ENCODE measurements around the gene HTR2A.

Gene HTR2A

DNA sequence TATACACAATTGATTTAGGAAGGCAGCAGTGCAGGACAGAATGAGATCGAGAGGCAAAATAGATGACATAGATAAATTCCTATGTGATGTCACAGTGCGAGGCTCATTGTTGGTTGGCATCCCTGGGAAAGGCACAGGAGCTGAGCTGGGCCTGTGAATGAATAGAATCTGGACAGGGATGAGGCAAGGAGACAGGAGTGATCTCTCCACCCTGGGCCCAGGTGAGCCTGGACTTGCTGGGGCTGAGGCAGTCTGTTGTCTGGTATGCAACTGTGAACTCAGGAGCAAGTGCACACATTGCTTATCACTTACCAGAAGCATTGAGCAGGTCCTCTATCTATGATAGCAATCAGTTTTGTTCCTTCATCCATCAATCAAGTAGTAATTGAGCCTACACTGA, 51.7 kb downstream of the HTR2A start:
- TF ChIP-seq, protein P1, sequence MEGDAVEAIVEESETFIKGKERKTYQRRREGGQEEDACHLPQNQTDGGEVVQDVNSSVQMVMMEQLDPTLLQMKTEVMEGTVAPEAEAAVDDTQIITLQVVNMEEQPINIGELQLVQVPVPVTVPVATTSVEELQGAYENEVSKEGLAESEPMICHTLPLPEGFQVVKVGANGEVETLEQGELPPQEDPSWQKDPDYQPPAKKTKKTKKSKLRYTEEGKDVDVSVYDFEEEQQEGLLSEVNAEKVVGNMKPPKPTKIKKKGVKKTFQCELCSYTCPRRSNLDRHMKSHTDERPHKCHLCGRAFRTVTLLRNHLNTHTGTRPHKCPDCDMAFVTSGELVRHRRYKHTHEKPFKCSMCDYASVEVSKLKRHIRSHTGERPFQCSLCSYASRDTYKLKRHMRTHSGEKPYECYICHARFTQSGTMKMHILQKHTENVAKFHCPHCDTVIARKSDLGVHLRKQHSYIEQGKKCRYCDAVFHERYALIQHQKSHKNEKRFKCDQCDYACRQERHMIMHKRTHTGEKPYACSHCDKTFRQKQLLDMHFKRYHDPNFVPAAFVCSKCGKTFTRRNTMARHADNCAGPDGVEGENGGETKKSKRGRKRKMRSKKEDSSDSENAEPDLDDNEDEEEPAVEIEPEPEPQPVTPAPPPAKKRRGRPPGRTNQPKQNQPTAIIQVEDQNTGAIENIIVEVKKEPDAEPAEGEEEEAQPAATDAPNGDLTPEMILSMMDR (conservative IDR thresholded peaks at IDR 0.05), result no peak
- no peak for TF ChIP-seq ZFX (IDR thresholded peaks at IDR 0.05)
- no peak overlapping the region for H3K27ac ChIP-seq

DNA sequence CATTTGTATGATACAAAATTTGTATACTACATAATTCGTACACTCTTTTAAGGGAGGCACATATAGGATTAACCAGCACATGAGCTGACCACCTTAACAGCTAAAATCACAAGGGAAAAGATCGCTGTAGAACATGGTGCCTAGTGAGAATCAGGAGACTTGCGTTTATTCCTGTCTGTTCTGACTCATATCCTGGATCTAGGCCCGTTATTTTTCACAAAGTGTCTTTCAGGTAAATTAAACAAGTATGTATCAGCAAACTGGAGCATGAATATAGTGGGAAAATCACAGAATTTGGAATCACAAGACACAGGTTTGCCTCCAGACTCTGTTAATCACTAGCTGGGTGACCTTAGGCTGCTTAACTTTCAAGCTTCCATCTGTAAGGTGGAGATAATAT, 52.4 kb downstream of the HTR2A start:
- TF ChIP-seq ZFX (IDR thresholded peaks at IDR 0.05), result no peak
- TF ChIP-seq, protein P1 (conservative IDR thresholded peaks at IDR 0.05), result no peak
- H3K27ac ChIP-seq, result no peak overlapping the region

DNA sequence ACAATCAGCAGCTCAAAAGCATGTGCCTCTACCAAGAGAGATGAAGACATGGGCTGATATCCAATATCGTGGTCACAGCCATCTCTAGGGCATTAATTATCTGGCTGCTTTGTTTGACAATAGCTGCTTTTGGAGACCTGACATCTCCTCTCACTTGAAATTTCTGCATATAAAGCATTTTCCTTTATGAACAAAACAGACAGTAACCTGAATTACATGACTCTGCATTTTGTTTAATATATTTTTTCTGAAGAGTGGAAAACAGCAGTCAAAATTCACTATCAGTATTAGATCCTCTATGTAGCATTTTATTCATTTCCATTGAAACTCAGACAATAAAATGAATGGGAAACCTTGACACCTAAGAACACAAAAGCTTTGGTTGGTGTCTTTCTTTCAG, 57.5 kb downstream of the HTR2A start:
- H3K27ac ChIP-seq, result no peak overlapping the region
- TF ChIP-seq, protein P1 (conservative IDR thresholded peaks at IDR 0.05), result no peak
- TF ChIP-seq ZFX (IDR thresholded peaks at IDR 0.05), result no peak

DNA sequence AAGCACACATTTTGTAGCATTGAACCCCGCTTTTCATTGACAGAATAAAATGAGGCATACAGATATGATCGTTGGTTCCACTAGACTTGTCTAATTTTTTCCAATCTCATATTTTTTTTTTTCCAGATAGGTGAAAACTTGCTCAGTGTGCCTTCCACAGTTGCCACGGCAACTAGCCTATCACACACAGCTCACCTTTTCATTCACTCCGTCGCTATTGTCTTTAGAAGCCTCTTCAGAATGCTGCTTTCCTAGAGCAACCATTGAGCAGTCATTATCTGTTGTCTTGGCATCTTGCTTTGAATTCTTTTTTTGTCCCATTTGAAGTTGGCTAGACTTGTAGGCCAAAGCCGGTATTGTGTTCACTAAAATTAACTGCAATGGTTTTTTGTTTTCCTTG, 62.2 kb downstream of the HTR2A start:
- H3K27ac ChIP-seq, result no peak overlapping the region
- TF ChIP-seq, protein P1 (conservative IDR thresholded peaks at IDR 0.05), result no peak
- TF ChIP-seq ZFX (IDR thresholded peaks at IDR 0.05), result no peak

DNA sequence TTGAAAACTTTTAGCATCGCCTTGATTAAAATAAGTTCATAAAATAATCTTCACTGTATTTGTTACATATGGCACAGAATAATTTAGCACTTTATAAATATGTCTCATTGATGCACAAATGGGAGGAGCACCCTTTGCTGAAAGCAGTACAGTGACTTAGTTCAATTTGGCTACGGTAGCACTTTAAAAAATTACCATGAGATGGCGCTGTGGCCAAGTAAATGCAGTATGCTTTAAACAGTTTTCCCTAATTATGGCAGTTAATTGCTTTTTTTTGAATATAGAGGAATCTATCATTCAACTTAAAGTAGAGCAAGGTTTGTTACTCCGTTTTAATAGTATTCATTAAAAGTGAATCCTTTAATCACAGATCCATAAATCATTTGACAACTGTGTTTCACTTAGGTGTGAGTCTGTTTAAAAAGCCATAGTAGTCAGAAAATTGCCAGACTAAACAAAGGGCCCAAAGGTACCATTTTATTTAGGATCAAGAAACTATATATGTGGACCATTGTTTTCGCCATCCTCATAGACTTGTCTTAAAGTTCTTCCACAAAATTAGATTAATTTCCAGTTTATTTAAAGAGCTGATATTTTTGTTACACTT, 65.2 kb downstream of the HTR2A start:
- no peak overlapping the region for H3K27ac ChIP-seq
- TF ChIP-seq ZFX (IDR thresholded peaks at IDR 0.05), result no peak
- TF ChIP-seq, protein P1 (conservative IDR thresholded peaks at IDR 0.05), result peak; percentile 81

DNA sequence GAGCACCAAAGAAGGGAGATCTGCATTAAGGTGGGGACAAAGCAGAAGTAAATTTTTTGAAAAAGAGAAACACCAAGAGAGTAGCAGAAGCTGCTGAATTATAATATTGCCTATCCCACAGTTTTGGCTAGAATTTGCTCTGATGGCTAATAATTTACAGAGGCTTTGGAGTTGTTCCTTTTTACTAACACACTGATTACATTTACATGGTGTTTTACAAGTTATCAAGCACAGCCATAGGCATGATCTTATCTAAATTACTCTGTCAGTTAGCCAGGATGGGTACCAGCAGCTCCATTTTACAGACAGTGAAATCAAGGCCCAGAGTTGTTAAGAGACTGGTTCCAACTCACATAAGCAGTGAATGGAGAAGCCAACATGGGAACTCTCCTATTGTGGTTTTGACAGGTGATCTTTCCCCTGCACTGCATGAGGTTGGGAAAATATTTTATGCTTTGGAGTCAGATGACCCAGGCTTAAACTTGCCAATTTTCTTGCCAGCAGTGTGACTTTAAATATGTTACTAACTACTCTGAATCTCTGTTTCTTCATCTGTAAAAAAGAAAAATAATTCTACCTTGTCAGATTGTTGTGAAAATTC, 66.3 kb downstream of the HTR2A start:
- H3K27ac ChIP-seq, result no peak overlapping the region
- TF ChIP-seq ZFX (IDR thresholded peaks at IDR 0.05), result no peak
- TF ChIP-seq, protein P1 (conservative IDR thresholded peaks at IDR 0.05), result no peak

DNA sequence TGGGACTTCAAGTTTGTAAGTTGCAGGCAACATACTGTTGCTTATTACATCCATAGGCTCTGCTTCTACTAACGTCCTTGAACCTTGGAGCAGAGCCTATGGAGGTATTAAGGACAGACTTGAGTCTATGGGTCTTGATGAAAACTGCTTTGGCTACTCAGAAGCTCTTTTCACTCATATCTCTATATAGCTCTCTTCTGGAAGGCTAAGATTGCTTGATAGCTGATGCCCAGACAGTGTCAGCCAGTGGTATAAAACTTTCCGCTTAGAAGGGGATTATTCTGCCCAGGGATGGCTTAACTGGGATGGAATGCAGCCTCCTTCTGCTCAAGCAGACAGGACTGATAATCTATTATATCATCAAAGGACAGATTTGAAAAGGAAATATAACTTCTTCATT, 74.3 kb downstream of the HTR2A start:
- TF ChIP-seq, protein P1 (conservative IDR thresholded peaks at IDR 0.05), result no peak
- no peak for TF ChIP-seq ZFX (IDR thresholded peaks at IDR 0.05)
- no peak overlapping the region for H3K27ac ChIP-seq
